OCI-LY1 (cell line): ENCODE data around the gene IRF2BP1.

ENCODE experiments used
- H2AFZ ChIP-seq: fragments of 200-600 bp; sonication (generic), shearing (Covaris generic); 2 replicates; pipeline ENCODE4 v1.6.0; 2014; ENCODE audit warnings: antibody characterized with exemption, mild to moderate bottlenecking, low read length
- H3F3A ChIP-seq: fragments of 200-600 bp; sonication (generic), shearing (Covaris generic); 2 replicates; pipeline ENCODE4 v1.6.0; 2014; ENCODE audit warnings: mild to moderate bottlenecking, antibody characterized with exemption, low read length, moderate library complexity; ENCODE audit not compliant: insufficient read depth
- H3K27ac ChIP-seq: fragments of 200-600 bp; sonication (generic); 2 replicates; pipeline ENCODE4 v1.5.1; 2014; ENCODE audit warnings: low read length, mixed run types, mild to moderate bottlenecking, low read depth; ENCODE audit not compliant: poor library complexity, severe bottlenecking
- H3K27me3 ChIP-seq: fragments of 200-600 bp; sonication (generic); 2 replicates; pipeline ENCODE4 v1.6.0; 2014; ENCODE audit warnings: antibody characterized with exemption, mild to moderate bottlenecking, low read length, moderate library complexity; ENCODE audit not compliant: insufficient read depth
- H3K36me3 ChIP-seq: fragments of 200-600 bp; sonication (generic); 2 replicates; pipeline ENCODE4 v1.6.1; 2014; ENCODE audit warnings: mild to moderate bottlenecking, antibody characterized with exemption, low read length, moderate library complexity, mixed read lengths; ENCODE audit not compliant: insufficient read depth
- H3K4me1 ChIP-seq: fragments of 200-600 bp; sonication (generic); 2 replicates; pipeline ENCODE4 v1.5.1; 2014; ENCODE audit warnings: mild to moderate bottlenecking, low read length, moderate library complexity; ENCODE audit not compliant: insufficient read depth, severe bottlenecking
- H3K4me2 ChIP-seq: fragments of 200-600 bp; sonication (generic), shearing (Covaris generic); 2 replicates; pipeline ENCODE4 v1.6.1; 2014; ENCODE audit warnings: low read length
- H3K4me3 ChIP-seq: fragments of 200-600 bp; sonication (generic); 2 replicates; pipeline ENCODE4 v1.5.1; 2014; ENCODE audit warnings: low read length, low read depth, mild to moderate bottlenecking, mixed read lengths; ENCODE audit not compliant: poor library complexity, severe bottlenecking
- H3K79me2 ChIP-seq: fragments of 200-600 bp; shearing (Covaris generic); 2 replicates; pipeline ENCODE4 v1.6.1; 2016; ENCODE audit warnings: mixed run types, low read length, mixed read lengths; ENCODE audit not compliant: insufficient read depth
- H3K9ac ChIP-seq: fragments of 200-600 bp; sonication (generic), shearing (Covaris generic); 2 replicates; pipeline ENCODE4 v1.6.1; 2014; ENCODE audit warnings: mild to moderate bottlenecking, low read length, mixed read lengths
- H3K9me2 ChIP-seq: fragments of 200-600 bp; sonication (generic), shearing (Covaris generic); 2 replicates; pipeline ENCODE4 v1.6.1; 2014; ENCODE audit warnings: low read depth, mild to moderate bottlenecking, low read length, mixed read lengths
- H3K9me3 ChIP-seq: fragments of 200-600 bp; shearing (Covaris generic); 2 replicates; pipeline ENCODE4 v1.6.1; 2014; ENCODE audit warnings: low read length, mixed read lengths
- H4K20me1 ChIP-seq: fragments of 200-600 bp; sonication (generic), shearing (Covaris generic); 2 replicates; pipeline ENCODE4 v1.6.0; 2016; ENCODE audit warnings: mild to moderate bottlenecking, low read length; ENCODE audit not compliant: insufficient read depth
- EZH2 ChIP-seq: fragments of 200-600 bp; sonication (generic), shearing (Covaris generic); IDR thresholded peaks from 2 replicates; pipeline ENCODE4 v1.8.0; 2017; ENCODE audit warnings: borderline replicate concordance, mixed run types, mild to moderate bottlenecking, antibody characterized with exemption, low read length, moderate library complexity, mixed read lengths
- TF ChIP-seq, protein P1 (sequence below): fragments of 200-600 bp; sonication (generic), shearing (Covaris generic); IDR thresholded peaks from 2 replicates; pipeline ENCODE4 v1.5.1; 2017; ENCODE audit warnings: mild to moderate bottlenecking, antibody characterized with exemption, low read length, moderate library complexity, mixed read lengths

Gene IRF2BP1

GRCh38 chr19:45863840-45864628 lies 21.9 kb downstream of the IRF2BP1 start, which contains the start of gene FOXA3:
Gene FOXA3, plus strand, starts transcription at chr19:45864326. Its CDS starts 131 bp downstream, at chr19:45864457.
- H3K27ac ChIP-seq, result no peak within 1 kb of the TSS
- H3K9ac ChIP-seq, result peak within 1 kb of the TSS; percentile 49
- no peak for TF ChIP-seq EZH2
- TF ChIP-seq, protein P1, sequence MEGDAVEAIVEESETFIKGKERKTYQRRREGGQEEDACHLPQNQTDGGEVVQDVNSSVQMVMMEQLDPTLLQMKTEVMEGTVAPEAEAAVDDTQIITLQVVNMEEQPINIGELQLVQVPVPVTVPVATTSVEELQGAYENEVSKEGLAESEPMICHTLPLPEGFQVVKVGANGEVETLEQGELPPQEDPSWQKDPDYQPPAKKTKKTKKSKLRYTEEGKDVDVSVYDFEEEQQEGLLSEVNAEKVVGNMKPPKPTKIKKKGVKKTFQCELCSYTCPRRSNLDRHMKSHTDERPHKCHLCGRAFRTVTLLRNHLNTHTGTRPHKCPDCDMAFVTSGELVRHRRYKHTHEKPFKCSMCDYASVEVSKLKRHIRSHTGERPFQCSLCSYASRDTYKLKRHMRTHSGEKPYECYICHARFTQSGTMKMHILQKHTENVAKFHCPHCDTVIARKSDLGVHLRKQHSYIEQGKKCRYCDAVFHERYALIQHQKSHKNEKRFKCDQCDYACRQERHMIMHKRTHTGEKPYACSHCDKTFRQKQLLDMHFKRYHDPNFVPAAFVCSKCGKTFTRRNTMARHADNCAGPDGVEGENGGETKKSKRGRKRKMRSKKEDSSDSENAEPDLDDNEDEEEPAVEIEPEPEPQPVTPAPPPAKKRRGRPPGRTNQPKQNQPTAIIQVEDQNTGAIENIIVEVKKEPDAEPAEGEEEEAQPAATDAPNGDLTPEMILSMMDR, result peak; percentile 65
- peak within 1 kb of the TSS; percentile 94 for H3K4me3 ChIP-seq
- H3K4me2 ChIP-seq, result peak within 1 kb of the TSS; percentile 89
- H3K79me2 ChIP-seq, result peaks cover 13% of the 10 kb centered on the region; the same call in 1 of the 2 replicates
- no peaks in the 10 kb centered on the region for H4K20me1 ChIP-seq
- H3F3A ChIP-seq, result 0 out of 2 replicates have a peak, but pooled peaks cover 3% of the 10 kb centered on the region
- no peaks in the 10 kb centered on the region for H3K9me3 ChIP-seq
- H3K27me3 ChIP-seq, result no peaks in the 10 kb centered on the region
- peaks cover 12% of the 10 kb centered on the region for H3K36me3 ChIP-seq
- peak within 1 kb of the TSS; percentile 94 for H2AFZ ChIP-seq
- H3K9me2 ChIP-seq, result no peaks in the 10 kb centered on the region
- peaks cover 32% of the 10 kb centered on the region for H3K4me1 ChIP-seq

GRCh38 chr19:45863335-45863839 lies 22.6 kb downstream of the IRF2BP1 start:
- Histone ChIP-seq H3K9me2 (no peaks in the 10 kb centered on the region), H3K79me2 (peaks cover 13% of the 10 kb centered on the region; the same call in 1 of the 2 replicates), H3K9ac (peak overlapping the region; percentile 49), H3F3A (0 out of 2 replicates have a peak, but pooled peaks cover 3% of the 10 kb centered on the region), H3K27me3 (no peaks in the 10 kb centered on the region), H2AFZ (peak overlapping the region; percentile 94), H3K4me2 (peak overlapping the region; percentile 89), H3K36me3 (peaks cover 15% of the 10 kb centered on the region), H4K20me1 (no peaks in the 10 kb centered on the region), H3K9me3 (no peaks in the 10 kb centered on the region), H3K4me3 (peak overlapping the region; percentile 94), H3K4me1 (peaks cover 32% of the 10 kb centered on the region), H3K27ac (no peak overlapping the region)
- TF ChIP-seq, protein P1, result no peak
- TF ChIP-seq EZH2, result no peak

- Histone ChIP-seq H4K20me1 (no peaks in the 10 kb centered on the region), H3K36me3 (peaks cover 19% of the 10 kb centered on the region), H3K9ac (peak within 1 kb of the TSS; percentile 90), H3K9me2 (no peaks in the 10 kb centered on the region), H3F3A (0 out of 2 replicates have a peak, but pooled peaks cover 3% of the 10 kb centered on the region), H3K4me3 (peak within 1 kb of the TSS; percentile 94), H3K4me2 (peak within 1 kb of the TSS; percentile 98), H3K79me2 (peaks cover 13% of the 10 kb centered on the region; the same call in 1 of the 2 replicates), H3K4me1 (peaks cover 32% of the 10 kb centered on the region), H2AFZ (peak within 1 kb of the TSS; percentile 94), H3K27me3 (no peaks in the 10 kb centered on the region), H3K27ac (peak within 1 kb of the TSS; percentile 68), H3K9me3 (no peaks in the 10 kb centered on the region)
- no peak for TF ChIP-seq EZH2
- TF ChIP-seq, protein P1, result no peak
Observed at GRCh38 chr19:45862564-45863334, 23.2 kb downstream of the IRF2BP1 start, which contains the start of gene SYMPK. Gene SYMPK, minus strand, starts transcription at chr19:45863147. Its CDS starts 8,652 bp downstream, at chr19:45854495.
